Stimulated activated CD4-positive, alpha-beta T cell treated with anti-CD3 and anti-CD28 coated beads, TNF-alpha, amount 100 ng/mL, for 24 hours (primary cell): ENCODE measurements around the gene ZNF853.
"Not testable (repeated sequence)": the region's sequence is repeated elsewhere in the genome, so short reads cannot be mapped to it uniquely, and the experiment has no call there.

Experiments used
- DNase-seq, 3 experiments: peaks; one replicate each; pipeline ENCODE4 v3.0.0-alpha.2; 2020; ENCODE audit warnings: low read depth in 3 of 3

The ZNF853 gene

GRCh38 chr7:6652446-6653011 lies 37.1 kb downstream of the ZNF853 start:
- no peak for DNase-seq

GRCh38 chr7:6653071-6654003 lies 37.9 kb downstream of the ZNF853 start:
- no peak for DNase-seq

- DNase-seq: no peak
These were observed 38.9 kb downstream of the ZNF853 start for GRCh38 chr7:6654113-6654841.

- no peak for DNase-seq
These were observed 39.6 kb downstream of the ZNF853 start for GRCh38 chr7:6654842-6655610.

- DNase-seq: no peak
These were observed 40.4 kb downstream of the ZNF853 start for GRCh38 chr7:6655636-6656385.

GRCh38 chr7:6656413-6656812 lies 41.0 kb downstream of the ZNF853 start:
- no peak for DNase-seq

- DNase-seq: no peak
These were observed 43.4 kb downstream of the ZNF853 start for GRCh38 chr7:6658618-6659345.

- DNase-seq: not testable (repeated sequence)
These were observed 55.4 kb downstream of the ZNF853 start for GRCh38 chr7:6670851-6671250.
